ENCODE results near the gene HDAC9. TPM values are rescaled to one million over a fixed set of nuclear protein-coding genes. Genes with fewer than 3 reads are reported as not detected.

The HDAC9 gene
- polyA plus RNA-seq, 2 of the 4 experiments (the other 2 are of a cell fraction): 0.05 to 0.26 TPM

DNA sequence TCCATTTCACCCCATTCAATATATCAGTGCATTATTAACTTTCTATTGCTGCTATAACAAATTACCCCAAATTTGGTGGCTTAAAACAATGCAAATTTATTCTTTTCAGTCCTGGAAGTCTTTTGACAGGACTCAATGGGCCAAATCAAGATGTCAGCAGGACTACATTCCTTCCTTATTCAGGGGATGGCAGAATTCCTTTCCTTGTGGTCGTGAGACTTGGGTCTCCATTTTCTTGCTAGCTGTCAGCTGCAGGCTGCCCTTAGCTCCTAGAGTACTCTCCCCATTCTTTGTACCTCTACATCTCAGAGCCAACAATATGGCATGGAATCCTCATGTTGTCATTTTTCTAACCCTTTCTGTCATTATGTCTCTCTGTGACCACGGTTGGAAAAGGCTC lies 310.6 kb downstream of the HDAC9 start (continued):
- TF ChIP-seq, protein P1, sequence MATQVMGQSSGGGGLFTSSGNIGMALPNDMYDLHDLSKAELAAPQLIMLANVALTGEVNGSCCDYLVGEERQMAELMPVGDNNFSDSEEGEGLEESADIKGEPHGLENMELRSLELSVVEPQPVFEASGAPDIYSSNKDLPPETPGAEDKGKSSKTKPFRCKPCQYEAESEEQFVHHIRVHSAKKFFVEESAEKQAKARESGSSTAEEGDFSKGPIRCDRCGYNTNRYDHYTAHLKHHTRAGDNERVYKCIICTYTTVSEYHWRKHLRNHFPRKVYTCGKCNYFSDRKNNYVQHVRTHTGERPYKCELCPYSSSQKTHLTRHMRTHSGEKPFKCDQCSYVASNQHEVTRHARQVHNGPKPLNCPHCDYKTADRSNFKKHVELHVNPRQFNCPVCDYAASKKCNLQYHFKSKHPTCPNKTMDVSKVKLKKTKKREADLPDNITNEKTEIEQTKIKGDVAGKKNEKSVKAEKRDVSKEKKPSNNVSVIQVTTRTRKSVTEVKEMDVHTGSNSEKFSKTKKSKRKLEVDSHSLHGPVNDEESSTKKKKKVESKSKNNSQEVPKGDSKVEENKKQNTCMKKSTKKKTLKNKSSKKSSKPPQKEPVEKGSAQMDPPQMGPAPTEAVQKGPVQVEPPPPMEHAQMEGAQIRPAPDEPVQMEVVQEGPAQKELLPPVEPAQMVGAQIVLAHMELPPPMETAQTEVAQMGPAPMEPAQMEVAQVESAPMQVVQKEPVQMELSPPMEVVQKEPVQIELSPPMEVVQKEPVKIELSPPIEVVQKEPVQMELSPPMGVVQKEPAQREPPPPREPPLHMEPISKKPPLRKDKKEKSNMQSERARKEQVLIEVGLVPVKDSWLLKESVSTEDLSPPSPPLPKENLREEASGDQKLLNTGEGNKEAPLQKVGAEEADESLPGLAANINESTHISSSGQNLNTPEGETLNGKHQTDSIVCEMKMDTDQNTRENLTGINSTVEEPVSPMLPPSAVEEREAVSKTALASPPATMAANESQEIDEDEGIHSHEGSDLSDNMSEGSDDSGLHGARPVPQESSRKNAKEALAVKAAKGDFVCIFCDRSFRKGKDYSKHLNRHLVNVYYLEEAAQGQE (IDR thresholded peaks at IDR 0.05): no peak
- TF ChIP-seq, protein P2, sequence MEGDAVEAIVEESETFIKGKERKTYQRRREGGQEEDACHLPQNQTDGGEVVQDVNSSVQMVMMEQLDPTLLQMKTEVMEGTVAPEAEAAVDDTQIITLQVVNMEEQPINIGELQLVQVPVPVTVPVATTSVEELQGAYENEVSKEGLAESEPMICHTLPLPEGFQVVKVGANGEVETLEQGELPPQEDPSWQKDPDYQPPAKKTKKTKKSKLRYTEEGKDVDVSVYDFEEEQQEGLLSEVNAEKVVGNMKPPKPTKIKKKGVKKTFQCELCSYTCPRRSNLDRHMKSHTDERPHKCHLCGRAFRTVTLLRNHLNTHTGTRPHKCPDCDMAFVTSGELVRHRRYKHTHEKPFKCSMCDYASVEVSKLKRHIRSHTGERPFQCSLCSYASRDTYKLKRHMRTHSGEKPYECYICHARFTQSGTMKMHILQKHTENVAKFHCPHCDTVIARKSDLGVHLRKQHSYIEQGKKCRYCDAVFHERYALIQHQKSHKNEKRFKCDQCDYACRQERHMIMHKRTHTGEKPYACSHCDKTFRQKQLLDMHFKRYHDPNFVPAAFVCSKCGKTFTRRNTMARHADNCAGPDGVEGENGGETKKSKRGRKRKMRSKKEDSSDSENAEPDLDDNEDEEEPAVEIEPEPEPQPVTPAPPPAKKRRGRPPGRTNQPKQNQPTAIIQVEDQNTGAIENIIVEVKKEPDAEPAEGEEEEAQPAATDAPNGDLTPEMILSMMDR (IDR thresholded peaks at IDR 0.05): no peak
- TF ChIP-seq ZNF302 (CRISPR knock-in tag; IDR thresholded peaks at IDR 0.05) (no peak), TFCP2L1 (CRISPR knock-in tag; IDR thresholded peaks at IDR 0.05) (no peak), HOXA7 (CRISPR knock-in tag; IDR thresholded peaks at IDR 0.05) (no peak), NR3C1 (IDR thresholded peaks at IDR 0.05) (no peak), CHD2 (IDR thresholded peaks at IDR 0.05; ENCODE audit: low read length, partially characterized antibody) (no peak), RCOR1 (IDR thresholded peaks at IDR 0.05; ENCODE audit: low read depth, low read length) (no peak)
- TF ChIP-seq, protein P3, sequence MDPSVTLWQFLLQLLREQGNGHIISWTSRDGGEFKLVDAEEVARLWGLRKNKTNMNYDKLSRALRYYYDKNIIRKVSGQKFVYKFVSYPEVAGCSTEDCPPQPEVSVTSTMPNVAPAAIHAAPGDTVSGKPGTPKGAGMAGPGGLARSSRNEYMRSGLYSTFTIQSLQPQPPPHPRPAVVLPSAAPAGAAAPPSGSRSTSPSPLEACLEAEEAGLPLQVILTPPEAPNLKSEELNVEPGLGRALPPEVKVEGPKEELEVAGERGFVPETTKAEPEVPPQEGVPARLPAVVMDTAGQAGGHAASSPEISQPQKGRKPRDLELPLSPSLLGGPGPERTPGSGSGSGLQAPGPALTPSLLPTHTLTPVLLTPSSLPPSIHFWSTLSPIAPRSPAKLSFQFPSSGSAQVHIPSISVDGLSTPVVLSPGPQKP (IDR thresholded peaks at IDR 0.05; ENCODE audit: low read depth, low read length): no peak
- TF ChIP-seq, protein P4, sequence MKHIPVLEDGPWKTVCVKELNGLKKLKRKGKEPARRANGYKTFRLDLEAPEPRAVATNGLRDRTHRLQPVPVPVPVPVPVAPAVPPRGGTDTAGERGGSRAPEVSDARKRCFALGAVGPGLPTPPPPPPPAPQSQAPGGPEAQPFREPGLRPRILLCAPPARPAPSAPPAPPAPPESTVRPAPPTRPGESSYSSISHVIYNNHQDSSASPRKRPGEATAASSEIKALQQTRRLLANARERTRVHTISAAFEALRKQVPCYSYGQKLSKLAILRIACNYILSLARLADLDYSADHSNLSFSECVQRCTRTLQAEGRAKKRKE (CRISPR knock-in tag; IDR thresholded peaks at IDR 0.05; ENCODE audit: low read depth): no peak

DNA sequence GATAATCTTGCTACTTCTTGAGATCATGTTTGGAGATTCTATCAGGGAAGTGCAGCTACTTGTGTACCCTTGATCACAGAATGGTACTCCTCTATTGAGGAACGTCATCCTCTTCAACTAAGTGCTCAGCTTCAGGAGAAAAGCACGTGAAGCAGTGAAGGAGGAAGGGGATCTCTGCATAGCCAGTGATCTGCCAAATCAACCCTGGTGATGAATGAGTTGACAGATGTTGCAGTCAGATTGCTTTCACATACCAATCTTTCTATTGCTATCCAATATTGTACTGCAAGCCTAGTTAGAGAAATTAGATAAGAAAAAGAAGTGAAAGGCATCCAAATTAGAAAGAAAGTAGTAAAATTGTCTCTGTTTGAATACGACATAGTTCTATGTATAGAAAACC lies 312.5 kb downstream of the HDAC9 start:
- ATAC-seq (no peak), DNase-seq (ENCODE audit: low read depth in 1 of 2, low spot score in 1 of 2) (no peak), FAIRE-seq (no peak)
- no peaks in the 10 kb centered on the region for H3K4me1 ChIP-seq
- TF ChIP-seq NPAS2 (CRISPR knock-in tag; IDR thresholded peaks at IDR 0.05; ENCODE audit: borderline replicate concordance) (no peak), FOXS1 (CRISPR knock-in tag; IDR thresholded peaks at IDR 0.05) (no peak), HDAC2 (IDR thresholded peaks at IDR 0.05) (no peak), ZNF302 (CRISPR knock-in tag; IDR thresholded peaks at IDR 0.05) (no peak), HOXB13 (CRISPR knock-in tag; IDR thresholded peaks at IDR 0.05; ENCODE audit: low read depth) (no peak), ZC3H11A (IDR thresholded peaks at IDR 0.05) (no peak)
- WGBS (ENCODE audit: missing lambda C conversion rate): 20% methylated on average over 3 of the region's 3 CpGs
- H3K9me3 ChIP-seq: no peaks in the 10 kb centered on the region
- POLR2A ChIA-PET: no interaction called here
- CTCF ChIA-PET: no interaction called here
- no peak overlapping the region for H3K4me2 ChIP-seq
- H3K4me3 ChIP-seq: no peak overlapping the region
- no peak overlapping the region for H3K27ac ChIP-seq

DNA sequence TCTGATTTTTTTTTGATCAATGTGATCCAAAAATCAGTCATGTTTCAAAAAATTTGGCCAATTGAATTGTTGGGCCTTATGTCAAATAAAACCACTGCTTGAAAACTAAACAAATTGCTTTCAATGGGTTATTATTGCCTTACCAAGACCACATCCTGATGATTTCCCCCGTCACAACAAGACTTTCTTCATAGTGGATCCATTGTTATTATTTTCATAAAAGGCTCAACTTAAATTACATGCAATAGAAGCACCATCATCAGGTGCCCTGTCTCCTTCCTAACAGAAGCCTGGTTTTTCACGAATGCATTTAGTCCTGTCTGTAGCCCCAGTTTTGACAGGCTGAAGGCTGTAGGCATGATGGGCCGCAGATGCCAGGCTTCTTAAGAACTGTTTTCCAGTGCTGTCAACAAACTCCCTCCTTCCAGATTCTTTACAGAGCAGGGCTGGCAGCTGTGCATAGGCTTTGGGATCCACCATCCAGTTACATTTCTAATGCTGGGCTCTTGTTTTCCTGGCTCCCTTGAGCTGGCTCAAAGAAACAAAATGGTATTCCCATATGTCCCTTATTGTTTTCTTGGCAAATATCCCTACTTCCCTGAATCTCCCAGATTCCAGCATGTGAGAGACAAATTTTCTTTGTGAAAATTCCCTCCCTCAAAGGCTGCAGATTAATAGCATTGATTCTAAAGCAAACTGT lies 319.9 kb downstream of the HDAC9 start:
- DNase-seq (ENCODE audit: low read depth in 1 of 2, low spot score in 1 of 2): no peak
- CTCF ChIA-PET: interaction anchor here (1.8 kb wide), 1 partner anchor 10 kb away, joined by 4 read pairs; no protein-coding TSS in a partner anchor
- no peak overlapping the region for H3K4me3 ChIP-seq
- H3K4me1 ChIP-seq: no peaks in the 10 kb centered on the region
- no peak overlapping the region for H3K27ac ChIP-seq
- WGBS (ENCODE audit: missing lambda C conversion rate): 30% methylated on average over 3 of the region's 3 CpGs
- FAIRE-seq: no peak
- H3K4me2 ChIP-seq: no peak overlapping the region
- H3K9me3 ChIP-seq: no peaks in the 10 kb centered on the region
- no peak for ATAC-seq
- POLR2A ChIA-PET: no interaction called here
- TF ChIP-seq CBX8 (IDR thresholded peaks at IDR 0.05): no peak
